Spleen (tissue), 7 donors: ENCODE data around the gene SAMD8.

ENCODE experiments used
- CTCF ChIP-seq, 11 experiments: fragments of 200-600 bp in 7 of 11; fragments of 450-650 bp in 4 of 11; sonication (generic) in 4 of 11; IDR thresholded peaks in 8 of 11; conservative IDR thresholded peaks in 3 of 11; 1 replicate in 7 of 11; 2 replicates in 4 of 11; pipeline versions ENCODE4 v1.4.0 to v1.8.0; 2016 to 2021; ENCODE audit warnings: antibody characterized with exemption in 11 of 11, inconsistent platforms in 4 of 11, mild to moderate bottlenecking in 1 of 11
- POLR2A ChIP-seq, 3 donors: fragments of 450-650 bp; IDR thresholded peaks; one replicate each; pipeline ENCODE4 v1.5.1; 2017; ENCODE audit warnings: antibody characterized with exemption in 3 of 3, mild to moderate bottlenecking in 1 of 3
- POLR2AphosphoS5 ChIP-seq, 3 donors: sonication (generic); formaldehyde crosslinking; IDR thresholded peaks; one replicate each; pipeline ENCODE4 v1.5.1; 2017; ENCODE audit warnings: antibody characterized with exemption in 3 of 3
- donor health status: DM: no; HTN: no; CAD: no; lungs with moderate emphysema.
- donor health status: DM: no; HTN: no; CAD: no.
- donor health status: DM: no; HTN: no; CAD: no.

GRCh38 chr10:75073442-75073841, 38.0 kb upstream of the SAMD8 start:
- TF ChIP-seq CTCF (IDR thresholded peaks at IDR 0.05 in 8 of 11, conservative IDR thresholded peaks at IDR 0.05 in 3 of 11): no peak
- TF ChIP-seq POLR2A (IDR thresholded peaks at IDR 0.05): no peak
- no peak for TF ChIP-seq POLR2AphosphoS5 (IDR thresholded peaks at IDR 0.05)
